ENCODE data around the gene PITPNM1. TPM values are rescaled to one million over a fixed set of nuclear protein-coding genes. Genes with fewer than 3 reads are reported as not detected.

Gene PITPNM1
- total RNA-seq, 3 donors from 2014 or later (not counting 1 experiment from before 2014, with no cell fraction given) = 99.9 to 135 (median 123) TPM

GRCh38 chr11:67453816-67454732 lies 51.1 kb downstream of the PITPNM1 start:
- Mint-ChIP-seq H3K4me1 (peaks cover 0 to 13% of the 10 kb centered on the region in 2 donors), H3K27me3 (ENCODE audit: low read depth in 2 of 2) (peaks cover 0 to 11% of the 10 kb centered on the region in 2 donors), H3K36me3 (no peaks in the 10 kb centered on the region), H3K27ac (no peak overlapping the region), H3K9me3 (no peaks in the 10 kb centered on the region), H3K4me3 (no peak overlapping the region)
- intact Hi-C loops (cut with micrococcal nuclease) = no loop called here
- ATAC-seq (no peak), DNase-seq (no peak)
- H3K9me3 ChIP-seq (ENCODE audit: control insufficient read depth, insufficient read depth, low read length) = no peaks in the 10 kb centered on the region
- 84% methylated on average over 21 of the region's 21 CpGs for WGBS (ENCODE audit: insufficient coverage)
- H3K36me3 ChIP-seq (ENCODE audit: control insufficient read depth, insufficient read depth, low read length) = no peaks in the 10 kb centered on the region
- no peak overlapping the region for H3K4me3 ChIP-seq (ENCODE audit: low read length)
- no peak for TF ChIP-seq CTCF (IDR thresholded peaks at IDR 0.05)
- no peaks in the 10 kb centered on the region for H3K27me3 ChIP-seq (ENCODE audit: control insufficient read depth, insufficient read depth, low read length)
- H3K27ac ChIP-seq (ENCODE audit: low read length) = no peak overlapping the region
- H3K4me1 ChIP-seq (ENCODE audit: control insufficient read depth, insufficient read depth, low read length) = peaks cover 27% of the 10 kb centered on the region

GRCh38 chr11:67452141-67452952 lies 52.8 kb downstream of the PITPNM1 start, which contains the start of gene GPR152:
Gene GPR152 (minus strand): TSS chr11:67452729. CDS start chr11:67452724, 5 bp downstream.
- H3K4me1 Mint-ChIP-seq = peaks cover 0 to 13% of the 10 kb centered on the region in 2 donors
- WGBS (ENCODE audit: insufficient coverage) = 92% methylated on average over 33 of the region's 33 CpGs
- no peak for ATAC-seq
- no peaks in the 10 kb centered on the region for H3K36me3 ChIP-seq (ENCODE audit: control insufficient read depth, insufficient read depth, low read length)
- no peak within 1 kb of the TSS for H3K4me3 ChIP-seq (ENCODE audit: low read length)
- no peak for DNase-seq
- H3K27ac Mint-ChIP-seq = no peak within 1 kb of the TSS
- no peaks in the 10 kb centered on the region for H3K27me3 ChIP-seq (ENCODE audit: control insufficient read depth, insufficient read depth, low read length)
- H3K27ac ChIP-seq (ENCODE audit: low read length) = no peak within 1 kb of the TSS
- peaks cover 0 to 11% of the 10 kb centered on the region in 2 donors for H3K27me3 Mint-ChIP-seq (ENCODE audit: low read depth in 2 of 2)
- no peaks in the 10 kb centered on the region for H3K9me3 Mint-ChIP-seq
- H3K4me3 Mint-ChIP-seq = no peak within 1 kb of the TSS
- intact Hi-C loops (cut with micrococcal nuclease) = no loop called here
- no peaks in the 10 kb centered on the region for H3K36me3 Mint-ChIP-seq
- H3K4me1 ChIP-seq (ENCODE audit: control insufficient read depth, insufficient read depth, low read length) = peaks cover 23% of the 10 kb centered on the region
- no peak for TF ChIP-seq CTCF (IDR thresholded peaks at IDR 0.05)
- no peaks in the 10 kb centered on the region for H3K9me3 ChIP-seq (ENCODE audit: control insufficient read depth, insufficient read depth, low read length)

GRCh38 chr11:67451658-67451976 lies 53.5 kb downstream of the PITPNM1 start:
- H3K9me3 ChIP-seq (ENCODE audit: control insufficient read depth, insufficient read depth, low read length) = no peaks in the 10 kb centered on the region
- H3K27ac ChIP-seq (ENCODE audit: low read length) = no peak overlapping the region
- intact Hi-C loops (cut with micrococcal nuclease) = no loop called here
- WGBS (ENCODE audit: insufficient coverage) = 85% methylated on average over 14 of the region's 14 CpGs
- TF ChIP-seq CTCF (IDR thresholded peaks at IDR 0.05) = no peak
- H3K27ac Mint-ChIP-seq = no peak overlapping the region
- H3K9me3 Mint-ChIP-seq = no peaks in the 10 kb centered on the region
- H3K4me1 Mint-ChIP-seq = peaks cover 0 to 13% of the 10 kb centered on the region in 2 donors
- H3K27me3 ChIP-seq (ENCODE audit: control insufficient read depth, insufficient read depth, low read length) = no peaks in the 10 kb centered on the region
- H3K4me1 ChIP-seq (ENCODE audit: control insufficient read depth, insufficient read depth, low read length) = peaks cover 30% of the 10 kb centered on the region
- no peak for DNase-seq
- H3K36me3 ChIP-seq (ENCODE audit: control insufficient read depth, insufficient read depth, low read length) = no peaks in the 10 kb centered on the region
- no peaks in the 10 kb centered on the region for H3K36me3 Mint-ChIP-seq
- peaks cover 0 to 11% of the 10 kb centered on the region in 2 donors for H3K27me3 Mint-ChIP-seq (ENCODE audit: low read depth in 2 of 2)
- H3K4me3 Mint-ChIP-seq = no peak overlapping the region
- ATAC-seq = no peak
- H3K4me3 ChIP-seq (ENCODE audit: low read length) = no peak overlapping the region
